ENCODE data around the gene GRK6. TPM values are rescaled to one million over a fixed set of nuclear protein-coding genes. Genes with fewer than 3 reads are reported as not detected.

GRK6 gene
- total and polyA plus RNA-seq, 2 experiments from 2014 or later: 13.0 to 56.8 TPM

DNA sequence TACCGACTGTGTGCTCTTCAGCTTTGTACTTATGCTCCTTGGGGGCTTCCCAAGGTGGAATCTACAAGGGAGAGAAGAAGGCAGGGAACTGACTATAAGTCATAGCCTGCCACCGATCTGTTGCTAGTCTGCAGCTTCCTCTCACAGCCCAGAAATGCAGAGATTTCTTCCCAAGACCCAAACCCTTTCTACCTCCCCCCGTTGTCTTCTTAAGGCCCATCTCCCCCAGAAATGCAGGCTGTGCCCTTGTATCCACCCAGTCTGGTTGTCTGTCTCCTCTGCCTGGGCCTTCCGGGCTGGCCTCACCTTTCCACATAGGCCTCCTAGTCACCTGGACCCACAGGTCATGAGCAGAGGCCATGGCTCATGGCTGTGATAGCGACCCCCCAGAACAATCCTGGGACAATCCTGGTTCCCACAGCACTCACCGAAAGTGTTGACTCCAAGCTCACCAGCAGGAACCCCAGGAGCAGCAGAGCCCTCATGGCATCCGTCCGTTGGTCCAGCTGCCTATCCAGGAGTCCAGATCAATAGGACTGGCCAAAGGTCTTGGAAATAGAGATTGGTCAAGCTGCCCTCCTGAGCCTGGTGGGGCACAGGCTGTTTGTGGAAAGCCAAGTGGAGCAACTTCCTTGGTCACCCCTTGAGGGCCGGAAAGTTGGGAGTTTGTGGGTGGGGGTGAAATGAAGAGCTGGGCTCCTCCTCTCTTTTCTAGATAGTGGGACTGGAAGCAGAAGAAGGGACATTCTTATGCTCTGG, 17.3 kb upstream of the GRK6 start, which contains the start of gene F12:
TSS of gene F12 (minus strand) at position 522 of the 759 bp plus-strand sequence. CDS start at position 485, 37 bp downstream.
- H3K27me3 Mint-ChIP-seq (ENCODE audit: insufficient read depth, low read depth, poor library complexity): peaks cover 40% of the 10 kb centered on the region
- no peaks in the 10 kb centered on the region for H3K36me3 Mint-ChIP-seq (ENCODE audit: low read depth)
- H4K20me1 ChIP-seq (replicated peaks; ENCODE audit: insufficient read depth): no peaks in the 10 kb centered on the region
- H3K4me1 ChIP-seq (ENCODE audit: insufficient read depth): no peaks in the 10 kb centered on the region
- H3K27me3 ChIP-seq (ENCODE audit: insufficient read depth): peaks cover 44% of the 10 kb centered on the region
- H3K4me1 Mint-ChIP-seq: no peaks in the 10 kb centered on the region
- H2AFZ ChIP-seq: no peak within 1 kb of the TSS
- DNase-seq (ENCODE audit: low spot score): no peak
- 0 out of 2 replicates have a peak, but pooled peaks cover 3% of the 10 kb centered on the region for H3K9me2 ChIP-seq (ENCODE audit: insufficient read depth)
- H3K4me2 ChIP-seq: no peak within 1 kb of the TSS
- TF ChIP-seq STAT1 (IDR thresholded peaks at IDR 0.05; ENCODE audit: unreplicated experiment) (no peak), POLR2AphosphoS5 (IDR thresholded peaks at IDR 0.05; ENCODE audit: low read depth) (no peak), JUNB (IDR thresholded peaks at IDR 0.05; ENCODE audit: unreplicated experiment) (no peak), EZH2phosphoT487 (IDR thresholded peaks at IDR 0.05; ENCODE audit: unreplicated experiment) (no peak), ZNF114 (CRISPR knock-in tag; IDR thresholded peaks at IDR 0.05) (no peak), NANOG (IDR thresholded peaks at IDR 0.05; ENCODE audit: borderline replicate concordance) (no peak), ZNF331 (CRISPR knock-in tag; IDR thresholded peaks at IDR 0.05; ENCODE audit: low read depth) (no peak), EZH2 (IDR thresholded peaks at IDR 0.05; ENCODE audit: low read depth, unreplicated experiment) (no peak), CREB1 (CRISPR knock-in tag; IDR thresholded peaks at IDR 0.05; ENCODE audit: low read depth) (no peak)
- TF ChIP-seq, protein P1, sequence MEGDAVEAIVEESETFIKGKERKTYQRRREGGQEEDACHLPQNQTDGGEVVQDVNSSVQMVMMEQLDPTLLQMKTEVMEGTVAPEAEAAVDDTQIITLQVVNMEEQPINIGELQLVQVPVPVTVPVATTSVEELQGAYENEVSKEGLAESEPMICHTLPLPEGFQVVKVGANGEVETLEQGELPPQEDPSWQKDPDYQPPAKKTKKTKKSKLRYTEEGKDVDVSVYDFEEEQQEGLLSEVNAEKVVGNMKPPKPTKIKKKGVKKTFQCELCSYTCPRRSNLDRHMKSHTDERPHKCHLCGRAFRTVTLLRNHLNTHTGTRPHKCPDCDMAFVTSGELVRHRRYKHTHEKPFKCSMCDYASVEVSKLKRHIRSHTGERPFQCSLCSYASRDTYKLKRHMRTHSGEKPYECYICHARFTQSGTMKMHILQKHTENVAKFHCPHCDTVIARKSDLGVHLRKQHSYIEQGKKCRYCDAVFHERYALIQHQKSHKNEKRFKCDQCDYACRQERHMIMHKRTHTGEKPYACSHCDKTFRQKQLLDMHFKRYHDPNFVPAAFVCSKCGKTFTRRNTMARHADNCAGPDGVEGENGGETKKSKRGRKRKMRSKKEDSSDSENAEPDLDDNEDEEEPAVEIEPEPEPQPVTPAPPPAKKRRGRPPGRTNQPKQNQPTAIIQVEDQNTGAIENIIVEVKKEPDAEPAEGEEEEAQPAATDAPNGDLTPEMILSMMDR (conservative IDR thresholded peaks at IDR 0.05; ENCODE audit: low read depth in 2 of 2): no peak
- TF ChIP-seq, protein P2, sequence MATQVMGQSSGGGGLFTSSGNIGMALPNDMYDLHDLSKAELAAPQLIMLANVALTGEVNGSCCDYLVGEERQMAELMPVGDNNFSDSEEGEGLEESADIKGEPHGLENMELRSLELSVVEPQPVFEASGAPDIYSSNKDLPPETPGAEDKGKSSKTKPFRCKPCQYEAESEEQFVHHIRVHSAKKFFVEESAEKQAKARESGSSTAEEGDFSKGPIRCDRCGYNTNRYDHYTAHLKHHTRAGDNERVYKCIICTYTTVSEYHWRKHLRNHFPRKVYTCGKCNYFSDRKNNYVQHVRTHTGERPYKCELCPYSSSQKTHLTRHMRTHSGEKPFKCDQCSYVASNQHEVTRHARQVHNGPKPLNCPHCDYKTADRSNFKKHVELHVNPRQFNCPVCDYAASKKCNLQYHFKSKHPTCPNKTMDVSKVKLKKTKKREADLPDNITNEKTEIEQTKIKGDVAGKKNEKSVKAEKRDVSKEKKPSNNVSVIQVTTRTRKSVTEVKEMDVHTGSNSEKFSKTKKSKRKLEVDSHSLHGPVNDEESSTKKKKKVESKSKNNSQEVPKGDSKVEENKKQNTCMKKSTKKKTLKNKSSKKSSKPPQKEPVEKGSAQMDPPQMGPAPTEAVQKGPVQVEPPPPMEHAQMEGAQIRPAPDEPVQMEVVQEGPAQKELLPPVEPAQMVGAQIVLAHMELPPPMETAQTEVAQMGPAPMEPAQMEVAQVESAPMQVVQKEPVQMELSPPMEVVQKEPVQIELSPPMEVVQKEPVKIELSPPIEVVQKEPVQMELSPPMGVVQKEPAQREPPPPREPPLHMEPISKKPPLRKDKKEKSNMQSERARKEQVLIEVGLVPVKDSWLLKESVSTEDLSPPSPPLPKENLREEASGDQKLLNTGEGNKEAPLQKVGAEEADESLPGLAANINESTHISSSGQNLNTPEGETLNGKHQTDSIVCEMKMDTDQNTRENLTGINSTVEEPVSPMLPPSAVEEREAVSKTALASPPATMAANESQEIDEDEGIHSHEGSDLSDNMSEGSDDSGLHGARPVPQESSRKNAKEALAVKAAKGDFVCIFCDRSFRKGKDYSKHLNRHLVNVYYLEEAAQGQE (IDR thresholded peaks at IDR 0.05; ENCODE audit: unreplicated experiment): no peak
- TF ChIP-seq, protein P3, sequence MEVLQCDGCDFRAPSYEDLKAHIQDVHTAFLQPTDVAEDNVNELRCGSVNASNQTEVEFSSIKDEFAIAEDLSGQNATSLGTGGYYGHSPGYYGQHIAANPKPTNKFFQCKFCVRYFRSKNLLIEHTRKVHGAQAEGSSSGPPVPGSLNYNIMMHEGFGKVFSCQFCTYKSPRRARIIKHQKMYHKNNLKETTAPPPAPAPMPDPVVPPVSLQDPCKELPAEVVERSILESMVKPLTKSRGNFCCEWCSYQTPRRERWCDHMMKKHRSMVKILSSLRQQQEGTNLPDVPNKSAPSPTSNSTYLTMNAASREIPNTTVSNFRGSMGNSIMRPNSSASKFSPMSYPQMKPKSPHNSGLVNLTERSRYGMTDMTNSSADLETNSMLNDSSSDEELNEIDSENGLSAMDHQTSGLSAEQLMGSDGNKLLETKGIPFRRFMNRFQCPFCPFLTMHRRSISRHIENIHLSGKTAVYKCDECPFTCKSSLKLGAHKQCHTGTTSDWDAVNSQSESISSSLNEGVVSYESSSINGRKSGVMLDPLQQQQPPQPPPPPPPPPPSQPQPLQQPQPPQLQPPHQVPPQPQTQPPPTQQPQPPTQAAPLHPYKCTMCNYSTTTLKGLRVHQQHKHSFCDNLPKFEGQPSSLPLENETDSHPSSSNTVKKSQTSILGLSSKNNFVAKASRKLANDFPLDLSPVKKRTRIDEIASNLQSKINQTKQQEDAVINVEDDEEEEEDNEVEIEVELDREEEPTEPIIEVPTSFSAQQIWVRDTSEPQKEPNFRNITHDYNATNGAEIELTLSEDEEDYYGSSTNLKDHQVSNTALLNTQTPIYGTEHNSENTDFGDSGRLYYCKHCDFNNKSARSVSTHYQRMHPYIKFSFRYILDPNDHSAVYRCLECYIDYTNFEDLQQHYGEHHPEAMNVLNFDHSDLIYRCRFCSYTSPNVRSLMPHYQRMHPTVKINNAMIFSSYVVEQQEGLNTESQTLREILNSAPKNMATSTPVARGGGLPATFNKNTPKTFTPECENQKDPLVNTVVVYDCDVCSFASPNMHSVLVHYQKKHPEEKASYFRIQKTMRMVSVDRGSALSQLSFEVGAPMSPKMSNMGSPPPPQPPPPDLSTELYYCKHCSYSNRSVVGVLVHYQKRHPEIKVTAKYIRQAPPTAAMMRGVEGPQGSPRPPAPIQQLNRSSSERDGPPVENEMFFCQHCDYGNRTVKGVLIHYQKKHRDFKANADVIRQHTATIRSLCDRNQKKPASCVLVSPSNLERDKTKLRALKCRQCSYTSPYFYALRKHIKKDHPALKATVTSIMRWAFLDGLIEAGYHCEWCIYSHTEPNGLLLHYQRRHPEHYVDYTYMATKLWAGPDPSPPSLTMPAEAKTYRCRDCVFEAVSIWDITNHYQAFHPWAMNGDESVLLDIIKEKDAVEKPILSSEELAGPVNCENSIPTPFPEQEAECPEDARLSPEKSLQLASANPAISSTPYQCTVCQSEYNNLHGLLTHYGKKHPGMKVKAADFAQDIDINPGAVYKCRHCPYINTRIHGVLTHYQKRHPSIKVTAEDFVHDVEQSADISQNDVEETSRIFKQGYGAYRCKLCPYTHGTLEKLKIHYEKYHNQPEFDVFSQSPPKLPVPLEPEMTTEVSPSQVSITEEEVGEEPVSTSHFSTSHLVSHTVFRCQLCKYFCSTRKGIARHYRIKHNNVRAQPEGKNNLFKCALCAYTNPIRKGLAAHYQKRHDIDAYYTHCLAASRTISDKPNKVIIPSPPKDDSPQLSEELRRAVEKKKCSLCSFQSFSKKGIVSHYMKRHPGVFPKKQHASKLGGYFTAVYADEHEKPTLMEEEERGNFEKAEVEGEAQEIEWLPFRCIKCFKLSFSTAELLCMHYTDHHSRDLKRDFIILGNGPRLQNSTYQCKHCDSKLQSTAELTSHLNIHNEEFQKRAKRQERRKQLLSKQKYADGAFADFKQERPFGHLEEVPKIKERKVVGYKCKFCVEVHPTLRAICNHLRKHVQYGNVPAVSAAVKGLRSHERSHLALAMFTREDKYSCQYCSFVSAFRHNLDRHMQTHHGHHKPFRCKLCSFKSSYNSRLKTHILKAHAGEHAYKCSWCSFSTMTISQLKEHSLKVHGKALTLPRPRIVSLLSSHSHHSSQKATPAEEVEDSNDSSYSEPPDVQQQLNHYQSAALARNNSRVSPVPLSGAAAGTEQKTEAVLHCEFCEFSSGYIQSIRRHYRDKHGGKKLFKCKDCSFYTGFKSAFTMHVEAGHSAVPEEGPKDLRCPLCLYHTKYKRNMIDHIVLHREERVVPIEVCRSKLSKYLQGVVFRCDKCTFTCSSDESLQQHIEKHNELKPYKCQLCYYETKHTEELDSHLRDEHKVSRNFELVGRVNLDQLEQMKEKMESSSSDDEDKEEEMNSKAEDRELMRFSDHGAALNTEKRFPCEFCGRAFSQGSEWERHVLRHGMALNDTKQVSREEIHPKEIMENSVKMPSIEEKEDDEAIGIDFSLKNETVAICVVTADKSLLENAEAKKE (CRISPR knock-in tag; IDR thresholded peaks at IDR 0.05): no peak
- TF ChIP-seq, protein P4, sequence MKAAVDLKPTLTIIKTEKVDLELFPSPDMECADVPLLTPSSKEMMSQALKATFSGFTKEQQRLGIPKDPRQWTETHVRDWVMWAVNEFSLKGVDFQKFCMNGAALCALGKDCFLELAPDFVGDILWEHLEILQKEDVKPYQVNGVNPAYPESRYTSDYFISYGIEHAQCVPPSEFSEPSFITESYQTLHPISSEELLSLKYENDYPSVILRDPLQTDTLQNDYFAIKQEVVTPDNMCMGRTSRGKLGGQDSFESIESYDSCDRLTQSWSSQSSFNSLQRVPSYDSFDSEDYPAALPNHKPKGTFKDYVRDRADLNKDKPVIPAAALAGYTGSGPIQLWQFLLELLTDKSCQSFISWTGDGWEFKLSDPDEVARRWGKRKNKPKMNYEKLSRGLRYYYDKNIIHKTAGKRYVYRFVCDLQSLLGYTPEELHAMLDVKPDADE (IDR thresholded peaks at IDR 0.05): no peak
- no peaks in the 10 kb centered on the region for H3F3A ChIP-seq (replicated peaks; ENCODE audit: low read depth)
- H3K4me3 ChIP-seq: no peak within 1 kb of the TSS
- H3K79me2 ChIP-seq (replicated peaks; ENCODE audit: insufficient read depth): no peaks in the 10 kb centered on the region
- no peaks in the 10 kb centered on the region for H3K36me3 ChIP-seq (ENCODE audit: insufficient read depth)
- no peak within 1 kb of the TSS for H3K4me3 Mint-ChIP-seq
- H3K9me3 Mint-ChIP-seq: no peaks in the 10 kb centered on the region
- ATAC-seq: no peak
- no peak within 1 kb of the TSS for H3K27ac ChIP-seq (ENCODE audit: low read depth)
- H3K27ac Mint-ChIP-seq: no peak within 1 kb of the TSS

Measured in GM23338 (cell line).